ENCODE measurements around the gene FMN1.
"Not testable (repeated sequence)": the region's sequence is repeated elsewhere in the genome, so short reads cannot be mapped to it uniquely, and the experiment has no call there.

Gene FMN1

DNA sequence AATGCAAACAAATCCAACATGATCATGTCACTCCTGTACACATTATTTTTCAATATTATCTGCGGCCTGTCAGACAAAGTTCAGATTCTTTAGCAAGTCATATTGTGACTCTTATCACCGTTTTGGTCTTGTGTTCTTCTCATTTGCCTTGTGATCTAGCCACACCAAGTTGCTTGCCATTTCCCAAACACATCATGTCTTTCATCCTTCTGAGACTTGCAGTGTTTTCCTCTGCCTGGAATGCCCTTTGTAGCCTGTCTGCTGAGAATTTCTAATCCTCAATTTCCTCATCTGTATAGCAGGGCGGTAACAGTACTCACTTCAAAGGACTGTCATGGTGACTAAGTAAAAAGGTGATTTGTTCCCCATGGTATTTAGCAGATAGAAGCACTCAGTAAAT lies 341.7 kb downstream of the FMN1 start:
- no peak for FAIRE-seq
- no peak for DNase-seq (ENCODE audit: insufficient read length)
- TF ChIP-seq TAF1 (IDR thresholded peaks at IDR 0.05; ENCODE audit: borderline replicate concordance, low read depth, low read length) (no peak), POLR2A (IDR thresholded peaks at IDR 0.05; ENCODE audit: low read depth, low read length) (no peak), POLR2AphosphoS5 (IDR thresholded peaks at IDR 0.05; ENCODE audit: low read depth, low read length) (no peak)

DNA sequence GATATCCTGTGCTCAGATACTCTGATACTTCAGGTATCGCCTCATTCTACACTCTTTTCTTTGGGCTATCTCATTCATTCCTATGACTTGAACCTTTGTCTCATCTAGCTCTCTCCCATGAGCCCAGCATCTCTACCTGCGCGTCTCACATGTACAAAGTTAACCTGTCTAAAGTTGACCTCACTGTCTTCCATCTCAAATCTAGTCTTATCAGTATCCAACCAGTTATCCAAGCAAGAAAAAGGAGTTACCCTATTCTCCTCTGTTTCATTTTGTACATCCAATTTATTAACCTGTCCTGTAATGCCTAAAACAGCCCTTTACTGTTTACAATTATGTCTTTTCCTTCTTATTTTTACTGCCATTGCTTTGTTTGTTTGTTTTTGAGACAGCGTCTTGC lies 342.5 kb downstream of the FMN1 start:
- FAIRE-seq (no peak), DNase-seq (ENCODE audit: insufficient read length) (no peak)
- TF ChIP-seq POLR2A (IDR thresholded peaks at IDR 0.05; ENCODE audit: low read depth, low read length) (no peak), TAF1 (IDR thresholded peaks at IDR 0.05; ENCODE audit: borderline replicate concordance, low read depth, low read length) (no peak), POLR2AphosphoS5 (IDR thresholded peaks at IDR 0.05; ENCODE audit: low read depth, low read length) (no peak)

DNA sequence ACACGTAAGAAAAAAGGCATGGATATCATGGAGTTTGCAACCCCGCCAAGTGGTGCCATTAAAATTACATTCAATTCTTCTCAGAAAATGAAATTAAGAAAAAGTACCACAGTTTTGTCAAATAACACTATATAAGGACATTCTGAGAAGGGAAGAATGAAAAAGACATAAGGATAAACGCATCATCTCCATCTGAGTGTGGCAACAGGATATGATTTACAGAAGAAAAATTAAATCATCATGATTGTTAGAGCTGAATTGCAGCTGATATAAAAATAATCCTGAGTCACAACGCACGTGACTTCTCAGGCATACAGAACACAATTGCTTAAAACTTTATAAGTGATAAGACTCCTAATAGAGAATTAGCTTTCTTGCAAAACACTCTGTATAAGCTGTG lies 342.9 kb downstream of the FMN1 start:
- TF ChIP-seq POLR2A (IDR thresholded peaks at IDR 0.05; ENCODE audit: low read depth, low read length): no peak
- TF ChIP-seq POLR2AphosphoS5 (IDR thresholded peaks at IDR 0.05; ENCODE audit: low read depth, low read length): no peak
- no peak for TF ChIP-seq TAF1 (IDR thresholded peaks at IDR 0.05; ENCODE audit: borderline replicate concordance, low read depth, low read length)
- DNase-seq (ENCODE audit: insufficient read length) (no peak), FAIRE-seq (no peak)

DNA sequence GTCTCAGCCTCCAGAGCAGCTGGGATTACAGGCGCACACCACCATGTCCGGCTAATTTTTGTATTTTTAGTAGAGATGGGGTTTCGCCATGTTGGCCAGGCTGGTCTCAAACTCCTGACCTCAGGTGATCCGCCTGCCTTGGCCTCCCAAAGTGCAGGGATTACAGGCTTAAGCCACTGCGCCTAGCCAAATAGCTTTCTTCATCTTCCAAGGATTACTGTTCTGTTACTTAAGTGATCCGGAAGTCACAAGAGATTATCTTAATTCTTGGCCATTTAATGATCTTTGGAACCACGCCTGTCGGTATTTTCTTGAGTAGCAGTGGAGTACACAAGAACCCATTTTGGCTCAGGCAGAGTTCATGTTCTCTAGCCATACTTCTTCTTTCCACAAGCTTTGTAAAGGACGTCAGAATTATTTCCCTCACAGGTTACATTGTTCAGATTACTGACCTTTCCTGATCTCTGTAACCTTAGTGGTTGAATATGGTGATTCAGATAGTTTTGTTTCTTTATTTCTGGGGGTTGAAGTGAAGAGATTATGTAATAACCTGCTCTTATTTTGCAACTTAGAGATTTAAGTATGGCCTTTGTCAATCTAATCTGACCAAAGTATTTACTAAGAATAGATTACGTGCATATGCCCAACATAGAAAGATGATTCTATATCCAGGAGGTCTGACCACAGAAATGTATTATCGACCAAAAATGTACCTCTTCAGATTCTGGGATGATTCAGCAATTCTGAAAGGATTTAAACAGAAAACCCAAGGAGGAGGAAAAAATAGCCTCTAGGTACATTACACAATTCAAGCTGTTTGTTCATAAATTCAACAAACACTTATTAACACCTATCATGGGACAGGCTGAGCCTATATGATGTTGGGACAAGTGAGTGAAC lies 344.5 kb downstream of the FMN1 start:
- FAIRE-seq (no peak), DNase-seq (ENCODE audit: insufficient read length) (no peak)
- TF ChIP-seq TAF1 (IDR thresholded peaks at IDR 0.05; ENCODE audit: borderline replicate concordance, low read depth, low read length) (no peak), POLR2AphosphoS5 (IDR thresholded peaks at IDR 0.05; ENCODE audit: low read depth, low read length) (no peak), POLR2A (IDR thresholded peaks at IDR 0.05; ENCODE audit: low read depth, low read length) (no peak)

DNA sequence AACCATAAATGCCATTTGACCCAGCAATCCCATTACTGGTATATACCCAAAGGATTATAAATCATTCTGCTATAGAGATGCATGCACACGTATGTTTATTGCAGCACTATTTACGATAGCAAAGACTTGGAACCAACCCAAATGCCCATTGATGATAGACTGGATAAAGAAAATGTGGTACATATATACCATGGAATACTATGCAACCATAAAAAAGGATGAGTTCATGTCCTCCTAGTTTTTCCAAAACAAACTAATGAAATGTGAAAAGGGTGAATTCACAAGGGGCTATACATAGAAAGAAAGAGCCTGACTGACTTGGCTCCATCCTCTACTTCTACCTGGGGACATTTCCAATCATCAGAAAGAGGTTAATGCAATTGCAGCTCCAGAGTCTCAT lies 347.8 kb downstream of the FMN1 start:
- DNase-seq (ENCODE audit: insufficient read length); FAIRE-seq: not testable (repeated sequence)

DNA sequence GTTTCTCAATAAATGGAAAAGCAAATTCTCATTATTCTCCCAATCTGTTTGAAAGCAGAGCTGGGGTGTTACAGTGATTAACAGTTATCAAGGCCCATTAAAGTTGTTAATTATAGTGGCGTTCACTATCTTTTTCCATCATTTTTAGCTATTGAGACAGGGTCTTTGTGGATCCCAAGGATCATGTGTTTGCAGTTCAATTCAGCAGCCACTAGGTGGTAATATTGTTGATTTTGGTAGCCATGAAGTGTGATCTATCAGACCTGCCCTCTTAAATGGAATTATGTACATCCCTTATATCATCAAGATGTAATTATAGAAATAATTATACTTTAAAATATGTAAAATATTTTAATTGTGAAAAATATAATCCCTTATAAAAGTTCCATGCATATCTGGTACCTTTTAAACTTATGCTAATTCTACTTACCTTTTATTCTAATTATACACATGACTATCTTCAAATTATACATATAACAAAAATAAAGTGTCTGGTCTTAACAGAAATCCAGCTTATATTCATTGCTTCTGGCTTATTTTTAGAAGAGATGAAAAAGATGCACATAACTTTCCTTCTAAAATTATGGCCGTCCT lies 350.3 kb downstream of the FMN1 start:
- TF ChIP-seq POLR2AphosphoS5 (IDR thresholded peaks at IDR 0.05; ENCODE audit: low read depth, low read length) (no peak), POLR2A (IDR thresholded peaks at IDR 0.05; ENCODE audit: low read depth, low read length) (no peak), TAF1 (IDR thresholded peaks at IDR 0.05; ENCODE audit: borderline replicate concordance, low read depth, low read length) (no peak)
- FAIRE-seq (no peak), DNase-seq (ENCODE audit: insufficient read length) (no peak)

DNA sequence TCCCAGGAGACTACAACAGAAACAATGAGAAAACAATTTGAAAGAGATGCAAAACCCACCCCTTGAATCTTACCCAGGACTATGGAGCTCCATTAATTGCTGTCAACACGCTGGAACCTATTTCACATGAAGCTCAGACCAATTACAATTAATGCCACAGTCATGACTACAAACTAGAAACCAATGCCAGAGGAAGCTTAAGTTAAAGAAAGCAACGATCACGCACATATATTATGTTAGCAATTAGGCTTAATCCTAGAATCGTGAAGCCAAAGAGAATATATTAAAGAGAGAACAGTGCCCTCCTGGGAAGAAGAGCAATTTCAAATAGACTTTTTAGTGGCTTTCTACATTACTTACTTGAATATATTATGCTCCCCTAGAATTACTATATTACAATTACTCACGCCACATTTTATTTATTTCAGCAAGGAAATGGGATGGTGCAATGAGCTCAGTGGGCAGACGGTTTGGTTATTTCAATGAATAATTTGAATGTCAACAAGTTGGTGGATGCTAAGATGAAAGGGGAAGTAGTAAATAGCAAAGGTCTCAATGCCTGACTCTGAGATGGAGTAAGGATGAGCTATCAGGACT lies 351.2 kb downstream of the FMN1 start:
- no peak for DNase-seq (ENCODE audit: insufficient read length)
- TF ChIP-seq POLR2AphosphoS5 (IDR thresholded peaks at IDR 0.05; ENCODE audit: low read depth, low read length) (no peak), POLR2A (IDR thresholded peaks at IDR 0.05; ENCODE audit: low read depth, low read length) (no peak), TAF1 (IDR thresholded peaks at IDR 0.05; ENCODE audit: borderline replicate concordance, low read depth, low read length) (no peak)
- FAIRE-seq: no peak

DNA sequence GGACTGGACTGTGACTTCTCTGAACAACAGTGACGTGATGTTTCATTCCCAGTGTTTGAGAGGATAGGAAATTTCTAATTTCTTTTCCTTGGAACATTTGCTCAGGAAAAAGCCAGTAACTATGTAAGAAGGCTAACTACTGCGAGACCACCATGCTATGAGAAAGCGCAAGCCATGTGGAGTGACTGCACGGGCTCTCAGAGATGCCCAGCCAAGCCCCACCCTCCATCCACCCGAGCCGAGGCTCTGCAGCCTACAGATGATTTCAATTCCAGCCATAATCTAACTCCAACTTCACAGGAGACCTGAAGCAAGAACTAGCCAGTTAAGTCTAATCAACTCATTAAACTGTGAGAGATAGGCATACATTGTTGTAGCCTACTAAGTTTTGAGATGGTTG lies 352.4 kb downstream of the FMN1 start:
- TF ChIP-seq POLR2AphosphoS5 (IDR thresholded peaks at IDR 0.05; ENCODE audit: low read depth, low read length): no peak
- no peak for TF ChIP-seq POLR2A (IDR thresholded peaks at IDR 0.05; ENCODE audit: low read depth, low read length)
- no peak for TF ChIP-seq TAF1 (IDR thresholded peaks at IDR 0.05; ENCODE audit: borderline replicate concordance, low read depth, low read length)
- DNase-seq (ENCODE audit: insufficient read length) (no peak), FAIRE-seq (no peak)

DNA sequence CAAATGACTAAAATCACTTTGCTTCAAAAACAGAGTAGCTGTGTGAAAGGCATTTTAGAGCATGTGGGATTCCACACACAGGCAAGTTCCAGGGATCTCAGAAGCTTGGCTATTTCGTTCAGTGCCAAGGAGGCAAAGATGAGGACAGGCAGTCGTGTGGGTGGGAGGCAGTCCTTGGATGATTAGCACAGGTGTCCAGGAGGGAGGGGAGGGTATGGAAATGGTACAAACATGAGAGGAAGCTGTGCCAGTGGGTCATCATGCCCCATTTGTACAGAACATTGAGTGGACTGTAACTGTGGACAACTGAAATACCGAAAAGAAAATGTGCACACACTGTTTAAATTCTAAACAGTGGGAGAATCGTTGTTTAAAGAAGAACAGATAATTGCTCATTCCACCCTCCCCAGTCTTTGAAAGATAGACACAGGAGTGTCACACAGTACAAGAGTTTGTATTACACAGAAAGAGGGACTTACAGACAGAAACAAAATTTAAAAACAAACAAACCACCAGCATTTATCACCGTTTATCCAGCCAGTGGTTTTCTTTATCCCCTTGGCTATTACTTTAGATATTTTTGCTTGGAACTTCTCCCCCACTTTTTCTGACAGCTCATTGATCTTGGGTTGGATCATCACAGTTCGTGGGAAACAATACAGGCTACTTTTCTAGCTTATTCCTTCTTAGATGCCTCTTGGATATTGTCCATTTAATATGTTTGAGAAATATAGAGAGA lies 353.8 kb downstream of the FMN1 start:
- DNase-seq (ENCODE audit: insufficient read length): no peak
- TF ChIP-seq POLR2AphosphoS5 (IDR thresholded peaks at IDR 0.05; ENCODE audit: low read depth, low read length) (no peak), TAF1 (IDR thresholded peaks at IDR 0.05; ENCODE audit: borderline replicate concordance, low read depth, low read length) (no peak), POLR2A (IDR thresholded peaks at IDR 0.05; ENCODE audit: low read depth, low read length) (no peak)
- FAIRE-seq: no peak

DNA sequence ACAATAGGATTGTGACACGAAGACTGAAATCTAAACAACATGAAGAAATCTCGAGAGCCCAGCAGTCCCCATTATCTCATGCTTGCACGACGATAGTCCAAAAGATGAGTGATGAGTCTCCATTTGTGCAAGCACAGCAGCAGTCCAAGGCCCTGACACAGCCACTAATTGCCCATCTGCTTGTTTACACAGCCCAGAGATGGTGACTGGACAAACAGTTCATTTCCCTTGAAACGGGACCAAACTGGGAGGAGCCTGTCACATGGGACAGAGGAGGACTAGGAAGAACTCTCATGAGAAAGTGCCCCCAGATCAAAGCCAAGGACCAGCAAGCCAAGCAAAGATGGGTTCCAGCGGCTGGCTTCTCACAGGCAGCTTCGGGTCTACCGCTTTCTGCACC lies 355.7 kb downstream of the FMN1 start:
- FAIRE-seq (no peak), DNase-seq (ENCODE audit: insufficient read length) (no peak)
- TF ChIP-seq TAF1 (IDR thresholded peaks at IDR 0.05; ENCODE audit: borderline replicate concordance, low read depth, low read length): no peak
- TF ChIP-seq POLR2AphosphoS5 (IDR thresholded peaks at IDR 0.05; ENCODE audit: low read depth, low read length): no peak
- TF ChIP-seq POLR2A (IDR thresholded peaks at IDR 0.05; ENCODE audit: low read depth, low read length): no peak

DNA sequence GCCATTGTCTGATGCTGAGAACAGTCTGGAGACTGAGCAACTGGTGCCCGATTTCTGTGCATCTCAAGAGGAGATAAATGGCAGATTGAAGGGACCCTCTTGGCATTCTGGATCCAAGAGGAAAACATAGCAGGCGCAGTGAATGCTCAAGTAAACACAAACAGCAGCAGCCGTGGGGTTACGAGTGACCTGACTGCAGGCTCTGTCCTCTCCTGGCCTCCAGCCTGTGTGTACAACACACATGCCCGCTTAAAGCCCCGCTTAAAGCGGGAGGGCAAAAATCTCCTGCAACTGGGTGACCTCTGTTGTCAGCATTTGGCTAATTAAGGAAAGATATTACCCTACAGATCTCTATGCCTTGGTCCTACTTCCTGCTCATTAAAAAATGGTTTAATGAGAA lies 356.2 kb downstream of the FMN1 start:
- no peak for TF ChIP-seq TAF1 (IDR thresholded peaks at IDR 0.05; ENCODE audit: borderline replicate concordance, low read depth, low read length)
- FAIRE-seq (no peak), DNase-seq (ENCODE audit: insufficient read length) (no peak)

Measured in GM12892 (cell line).